Epithelial cell of proximal tubule (primary cell): ENCODE results near the gene MYL5. TPM values are rescaled to one million over a fixed set of nuclear protein-coding genes. Genes with fewer than 3 reads are reported as not detected.
"Not testable (repeated sequence)": the region's sequence is repeated elsewhere in the genome, so short reads cannot be mapped to it uniquely, and the experiment has no call there.

Experiments
- DNase-seq: peaks from one replicate; pipeline ENCODE4 v3.0.0-alpha.2; 2011; ENCODE audit warnings: low read depth
- H3K4me3 ChIP-seq: 2 replicates; pipeline ENCODE4 v1.5.1; 2011; ENCODE audit warnings: low read depth, mild to moderate bottlenecking, low read length
- total RNA-seq: library from RNA; depleted of rRNA; stranded (reverse); fragments of >200 nt; gene quantifications from 2 replicates; pipeline ENCODE4 v1.2.3, GENCODE V29; 2015
- TF ChIP-seq, protein P1 (sequence below): conservative IDR thresholded peaks from 2 replicates; pipeline ENCODE4 v1.5.1; 2012; ENCODE audit warnings: low read depth, mild to moderate bottlenecking, low read length

MYL5 gene
- total RNA-seq, 1 donor from 2014 or later: 4.0 TPM

DNA sequence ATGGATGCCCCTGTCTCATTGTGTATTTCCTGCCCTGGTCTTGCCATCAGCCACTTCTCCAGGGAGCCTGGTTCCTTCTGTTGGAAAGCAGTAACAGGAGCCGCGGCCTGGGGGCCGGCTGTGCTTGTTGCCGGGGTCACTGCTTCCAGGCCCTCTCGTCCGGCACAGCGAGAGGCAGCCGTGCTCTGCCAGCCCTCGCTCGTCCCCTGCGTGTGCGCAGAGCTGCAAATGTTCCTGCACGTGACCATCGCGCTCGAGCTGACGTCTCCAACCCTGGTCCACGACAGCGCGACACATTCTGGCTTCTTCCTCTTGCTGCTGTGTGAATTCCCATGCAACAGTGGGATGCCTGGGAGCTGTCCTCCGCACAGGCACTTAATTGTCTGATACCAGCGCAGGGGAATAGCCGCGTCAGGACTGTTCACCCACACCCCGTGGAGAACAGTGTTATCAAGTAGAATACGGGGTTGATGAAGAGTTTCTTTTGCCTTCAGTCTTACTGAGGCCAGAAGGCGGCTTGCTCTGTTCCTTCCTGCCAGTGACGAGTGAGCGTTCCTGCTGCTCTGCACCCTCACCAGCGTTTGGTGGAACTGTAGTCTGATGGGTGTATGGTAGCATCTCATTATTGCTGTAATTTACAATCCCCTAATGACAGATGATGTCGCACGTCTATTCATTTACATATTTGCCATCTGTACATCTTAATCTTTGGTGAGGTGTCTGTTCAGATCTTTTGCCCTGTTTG lies 36.6 kb upstream of the MYL5 start:
- TF ChIP-seq, protein P1, sequence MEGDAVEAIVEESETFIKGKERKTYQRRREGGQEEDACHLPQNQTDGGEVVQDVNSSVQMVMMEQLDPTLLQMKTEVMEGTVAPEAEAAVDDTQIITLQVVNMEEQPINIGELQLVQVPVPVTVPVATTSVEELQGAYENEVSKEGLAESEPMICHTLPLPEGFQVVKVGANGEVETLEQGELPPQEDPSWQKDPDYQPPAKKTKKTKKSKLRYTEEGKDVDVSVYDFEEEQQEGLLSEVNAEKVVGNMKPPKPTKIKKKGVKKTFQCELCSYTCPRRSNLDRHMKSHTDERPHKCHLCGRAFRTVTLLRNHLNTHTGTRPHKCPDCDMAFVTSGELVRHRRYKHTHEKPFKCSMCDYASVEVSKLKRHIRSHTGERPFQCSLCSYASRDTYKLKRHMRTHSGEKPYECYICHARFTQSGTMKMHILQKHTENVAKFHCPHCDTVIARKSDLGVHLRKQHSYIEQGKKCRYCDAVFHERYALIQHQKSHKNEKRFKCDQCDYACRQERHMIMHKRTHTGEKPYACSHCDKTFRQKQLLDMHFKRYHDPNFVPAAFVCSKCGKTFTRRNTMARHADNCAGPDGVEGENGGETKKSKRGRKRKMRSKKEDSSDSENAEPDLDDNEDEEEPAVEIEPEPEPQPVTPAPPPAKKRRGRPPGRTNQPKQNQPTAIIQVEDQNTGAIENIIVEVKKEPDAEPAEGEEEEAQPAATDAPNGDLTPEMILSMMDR: no peak
- H3K4me3 ChIP-seq: no peak overlapping the region
- DNase-seq: no peak

DNA sequence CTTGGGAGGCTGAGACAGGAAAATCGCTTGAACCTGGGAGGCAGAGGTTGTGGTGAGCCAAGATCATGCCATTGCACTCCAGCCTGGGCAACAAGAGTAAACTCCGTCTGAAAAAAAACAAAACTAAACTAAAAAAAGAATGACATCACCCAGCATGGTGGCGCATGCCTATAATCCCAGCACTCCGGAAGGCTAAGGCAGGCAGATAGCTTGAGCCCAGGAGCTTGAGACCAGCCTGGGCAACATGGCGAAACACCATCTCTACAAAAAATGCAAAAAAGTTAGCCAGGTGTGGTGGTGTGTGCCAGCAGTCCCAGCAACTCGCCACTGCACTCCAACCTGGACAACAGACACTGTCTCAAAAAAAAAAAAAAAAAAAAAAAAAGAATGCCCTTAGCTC lies 32.0 kb upstream of the MYL5 start:
- not testable (repeated sequence) for DNase-seq, H3K4me3 ChIP-seq

DNA sequence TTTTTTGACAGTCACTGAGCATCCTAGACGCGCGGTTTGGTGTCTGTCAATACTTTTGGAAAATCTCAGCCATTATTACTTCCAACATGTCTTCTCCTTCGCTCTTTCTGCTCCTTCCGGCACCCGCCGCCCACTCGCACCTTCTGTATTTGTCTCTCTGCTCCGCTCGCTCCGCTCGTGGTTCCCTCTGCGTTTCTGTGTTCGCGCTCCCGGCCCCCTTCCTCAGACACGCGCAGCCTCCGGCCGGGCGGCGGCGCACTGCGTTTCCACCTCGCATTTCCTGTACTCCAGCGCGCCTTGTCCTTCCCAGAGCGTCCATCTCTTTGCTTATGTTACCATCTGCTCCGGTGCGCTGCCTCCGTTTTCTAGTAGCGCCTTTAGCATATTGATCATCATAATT lies 27.9 kb upstream of the MYL5 start:
- TF ChIP-seq, protein P1: no peak
- no peak overlapping the region for H3K4me3 ChIP-seq
- DNase-seq: no peak

DNA sequence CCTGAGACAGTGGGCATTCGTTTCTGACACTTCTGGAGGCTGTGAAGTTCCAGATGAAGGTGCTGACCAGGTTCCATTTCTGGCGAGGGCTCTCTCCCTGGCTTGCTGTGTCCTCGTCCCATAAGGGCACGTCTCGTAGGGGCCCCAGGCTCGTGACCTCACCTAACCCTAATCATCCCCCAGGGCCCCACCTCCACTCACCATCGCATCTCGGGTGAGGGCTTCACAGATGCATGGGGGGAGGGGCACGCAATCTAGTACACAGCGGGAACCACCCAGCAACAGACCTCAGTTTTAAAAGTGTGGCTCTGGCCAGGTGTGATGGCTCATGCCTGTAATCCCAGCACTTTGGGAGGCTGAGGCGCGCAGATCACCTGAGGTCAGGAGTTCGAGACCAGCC lies 26.9 kb upstream of the MYL5 start:
- TF ChIP-seq, protein P1: no peak
- DNase-seq: no peak
- no peak overlapping the region for H3K4me3 ChIP-seq

DNA sequence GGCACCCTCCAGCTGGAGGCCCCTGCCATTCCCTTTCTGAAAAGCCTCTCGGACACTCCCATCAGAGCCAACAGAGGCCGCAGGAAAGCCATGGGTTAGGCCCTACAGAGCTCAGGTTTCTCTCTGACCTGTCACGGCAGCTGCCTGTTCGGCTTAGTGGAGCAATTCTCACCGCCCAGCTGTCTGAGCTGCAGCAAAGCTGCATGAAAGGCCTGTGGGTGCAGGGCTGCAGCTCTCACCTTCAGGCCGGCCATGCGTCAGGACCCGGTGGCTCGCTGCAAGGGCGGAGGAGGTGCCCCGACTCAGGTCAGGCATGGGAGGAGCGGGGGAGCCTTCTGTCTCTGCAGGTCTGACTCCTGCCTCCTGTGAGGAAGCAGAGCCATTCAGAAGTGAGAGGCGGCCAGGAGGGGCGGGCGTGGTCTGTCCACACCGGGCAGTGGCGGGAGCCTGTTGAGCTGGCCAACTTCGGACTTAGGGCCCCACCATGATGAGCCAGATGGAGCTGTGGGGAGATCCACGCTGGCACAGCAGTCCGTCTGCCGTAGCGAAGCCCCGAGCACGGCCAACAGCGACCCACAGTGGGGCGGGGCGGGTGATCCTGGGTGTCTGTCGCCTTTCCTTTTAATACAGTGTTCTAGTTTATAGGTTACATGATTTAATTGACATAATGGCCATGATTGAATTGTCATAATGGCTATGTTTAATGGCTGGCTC lies 25.6 kb upstream of the MYL5 start:
- no peak overlapping the region for H3K4me3 ChIP-seq
- DNase-seq: no peak
- TF ChIP-seq, protein P1: no peak

DNA sequence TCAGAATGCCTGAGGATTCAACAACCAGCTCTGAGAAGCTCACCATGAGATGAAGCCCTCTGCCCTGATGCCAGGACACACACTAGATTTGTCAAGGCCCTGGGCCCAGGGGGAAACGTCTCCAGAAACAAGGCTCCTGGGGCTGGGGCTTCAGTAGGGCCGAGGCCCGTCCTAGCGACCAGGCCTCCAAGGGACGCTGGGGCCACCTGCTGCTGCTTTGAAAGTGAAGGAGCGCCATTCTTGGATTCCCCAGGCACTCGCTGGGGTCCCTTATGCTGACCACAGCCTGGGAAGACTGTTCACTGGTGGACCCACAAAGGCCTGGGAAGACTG lies 25.1 kb upstream of the MYL5 start:
- H3K4me3 ChIP-seq: no peak overlapping the region
- DNase-seq: no peak
- TF ChIP-seq, protein P1: no peak

DNA sequence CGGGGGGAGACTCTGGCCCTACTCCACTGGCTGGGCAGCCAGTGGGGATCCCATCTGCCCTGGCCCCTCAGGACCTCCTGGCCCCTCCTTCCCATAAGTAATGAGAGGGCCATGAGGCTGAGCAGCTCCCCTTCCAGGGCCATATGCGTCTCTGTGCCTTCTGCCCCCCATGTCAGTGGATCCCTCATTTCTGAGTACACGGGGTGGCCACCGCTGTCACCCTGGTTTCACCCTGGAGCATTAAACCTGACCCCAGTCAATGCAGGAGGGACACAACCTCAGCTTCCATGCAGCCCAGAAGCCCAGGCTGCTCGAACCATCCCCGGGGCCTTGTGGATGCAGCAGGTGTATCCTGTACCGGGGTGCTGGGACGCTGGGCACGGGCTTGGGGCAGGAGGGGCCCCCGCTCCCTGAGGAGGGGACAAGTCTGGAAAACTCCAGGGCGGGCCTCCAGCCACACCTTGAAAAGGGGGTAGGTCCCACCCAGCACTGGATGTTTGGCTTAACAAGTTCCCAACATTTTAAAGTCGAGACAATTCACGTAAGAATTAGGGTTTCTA lies 24.5 kb upstream of the MYL5 start:
- DNase-seq: no peak
- TF ChIP-seq, protein P1: no peak
- H3K4me3 ChIP-seq: no peak overlapping the region
